OCI-M1 (cell line): ENCODE data around the gene CCDC39.

Experiments used
- DNase-seq: peaks from one replicate; lab custom pipeline; 2025; lab: John Stamatoyannopoulos, UW

The CCDC39 gene

GRCh38 chr3:180679178-180680096 is at the start of gene CCDC39:
CCDC39 (minus strand) TSS chr3:180679489; CDS start chr3:180679380, 109 bp downstream.
- no peak for DNase-seq

GRCh38 chr3:180720012-180720411 is 40.7 kb upstream of the CCDC39 start:
- no peak for DNase-seq

- no peak for DNase-seq
These were observed 28.6 kb upstream of the CCDC39 start for GRCh38 chr3:180707896-180708295.

GRCh38 chr3:180705619-180706018 is 26.3 kb upstream of the CCDC39 start:
- no peak for DNase-seq

GRCh38 chr3:180704532-180704931 is 25.2 kb upstream of the CCDC39 start:
- no peak for DNase-seq

GRCh38 chr3:180700941-180701340 is 21.7 kb upstream of the CCDC39 start:
- no peak for DNase-seq

GRCh38 chr3:180698760-180699270 is 19.5 kb upstream of the CCDC39 start:
- no peak for DNase-seq

GRCh38 chr3:180694321-180694720 is 15.0 kb upstream of the CCDC39 start:
- no peak for DNase-seq

GRCh38 chr3:180693656-180694055 is 14.4 kb upstream of the CCDC39 start:
- DNase-seq = no peak

- no peak for DNase-seq
These were observed 10.8 kb upstream of the CCDC39 start for GRCh38 chr3:180690061-180690460.

- no peak for DNase-seq
These were observed 5.5 kb upstream of the CCDC39 start for GRCh38 chr3:180684807-180685206.

- no peak for DNase-seq
These were observed 4.5 kb upstream of the CCDC39 start for GRCh38 chr3:180683816-180684215.

GRCh38 chr3:180680097-180680430 is 775 bp upstream of the CCDC39 start:
- no peak for DNase-seq

- DNase-seq = no peak
These were observed 1.1 kb downstream of the CCDC39 start for GRCh38 chr3:180678231-180678630.

- DNase-seq = no peak
These were observed 17.8 kb downstream of the CCDC39 start for GRCh38 chr3:180661444-180661843.

GRCh38 chr3:180657094-180657493 is 22.2 kb downstream of the CCDC39 start:
- DNase-seq = peak; percentile 16

GRCh38 chr3:180656406-180656805 is 22.9 kb downstream of the CCDC39 start:
- DNase-seq = no peak

GRCh38 chr3:180646187-180646790 is 33.0 kb downstream of the CCDC39 start:
- DNase-seq = peak; percentile 2

GRCh38 chr3:180640987-180641386 is 38.3 kb downstream of the CCDC39 start:
- DNase-seq = no peak

- DNase-seq = peak; percentile 30
These were observed 45.6 kb downstream of the CCDC39 start for GRCh38 chr3:180633722-180634121.

- peak; percentile 19 for DNase-seq
These were observed 48.0 kb downstream of the CCDC39 start for GRCh38 chr3:180631317-180631716.

GRCh38 chr3:180630371-180630770 is 48.9 kb downstream of the CCDC39 start:
- no peak for DNase-seq

GRCh38 chr3:180626844-180627243 is 52.4 kb downstream of the CCDC39 start:
- no peak for DNase-seq
